H1 (cell line): ENCODE data around the gene FOXP2. TPM values are rescaled to one million over a fixed set of nuclear protein-coding genes. Genes with fewer than 3 reads are reported as not detected.

Source experiments
- CTCF ChIA-PET: fragments of 300-600 bp; sonication (Branson Sonifier 250); formaldehyde crosslinking; loops from one replicate; lab custom pipeline; 2021; ENCODE audit not compliant: partially characterized antibody; lab: Charles Lee
- POLR2A ChIA-PET: fragments of 300-600 bp; sonication (Branson Sonifier 250); formaldehyde crosslinking; loops from one replicate; lab custom pipeline; 2021; ENCODE audit warnings: inconsistent platforms; ENCODE audit not compliant: partially characterized antibody; lab: Charles Lee
- DNase-seq, 2 experiments: peaks; one replicate each; pipeline versions ENCODE4 v3.0.0 to v3.0.0-alpha.2; 2010 to 2022; ENCODE audit warnings: low spot score in 2 of 2, low read depth in 1 of 2, mixed read lengths in 1 of 2
- FAIRE-seq: peaks from 2 replicates; lab custom pipeline; 2011; peaks lifted over from hg19 to GRCh38; lab: Jason Lieb, UNC
- H2AFZ ChIP-seq: 2 replicates; pipeline ENCODE4 v1.8.1; 2012; ENCODE audit warnings: low read length, inconsistent platforms
- H2AK5ac ChIP-seq: 2 replicates; pipeline ENCODE4 v1.6.1; 2013; ENCODE audit warnings: low read depth, low read length
- H2BK120ac ChIP-seq: replicated peaks from 2 replicates; pipeline ENCODE3; 2013; ENCODE audit warnings: low read depth, low read length, inconsistent platforms
- H2BK12ac ChIP-seq: 2 replicates; pipeline ENCODE4 v1.6.1; 2013; ENCODE audit warnings: low read depth, low read length
- H2BK15ac ChIP-seq: 2 replicates; pipeline ENCODE4 v1.6.1; 2013; ENCODE audit warnings: low read length
- H2BK20ac ChIP-seq: 2 replicates; pipeline ENCODE4 v1.6.1; 2013; ENCODE audit warnings: low read length
- H2BK5ac ChIP-seq: 2 replicates; pipeline ENCODE4 v1.6.1; 2013; ENCODE audit warnings: low read depth, low read length
- H3K14ac ChIP-seq: 2 replicates; pipeline ENCODE4 v1.6.1; 2013; ENCODE audit warnings: inconsistent platforms; ENCODE audit not compliant: insufficient read length
- H3K18ac ChIP-seq: 2 replicates; pipeline ENCODE4 v1.6.1; 2013; ENCODE audit warnings: low read length; ENCODE audit errors: extremely low read depth
- H3K23ac ChIP-seq: 2 replicates; pipeline ENCODE4 v1.6.1; 2013; ENCODE audit warnings: inconsistent platforms; ENCODE audit not compliant: insufficient read length
- H3K23me2 ChIP-seq: 2 replicates; pipeline ENCODE4 v1.6.1; 2013; ENCODE audit warnings: low read depth, low read length
- H3K27ac ChIP-seq: 2 replicates; pipeline ENCODE4 v1.6.1; 2011; ENCODE audit warnings: low read depth, low read length, inconsistent platforms
- H3K27me3 ChIP-seq, 4 experiments: replicated peaks in 1 of 4; 1 replicate in 1 of 4; 2 replicates in 3 of 4; pipeline versions ENCODE4 v1.6.1 to v1.8.1; 2011 to 2013; ENCODE audit warnings: low read length in 3 of 4, mild to moderate bottlenecking in 3 of 4, inconsistent platforms in 2 of 4, mixed read lengths in 2 of 4, moderate library complexity in 1 of 4; ENCODE audit not compliant: control insufficient read depth in 3 of 4, insufficient read depth in 3 of 4; ENCODE audit errors: extremely low read depth in 1 of 4
- H3K36me3 ChIP-seq, 4 experiments: 2 replicates each; pipeline versions ENCODE4 v1.6.1 to v1.8.1; 2011 to 2013; ENCODE audit warnings: mild to moderate bottlenecking in 4 of 4, low read length in 3 of 4, moderate library complexity in 2 of 4, control low read depth in 1 of 4, inconsistent platforms in 1 of 4; ENCODE audit not compliant: insufficient read depth in 4 of 4, control insufficient read depth in 2 of 4
- H3K4ac ChIP-seq: replicated peaks from 2 replicates; pipeline ENCODE3; 2013; ENCODE audit warnings: low read length, low read depth, mixed read lengths, inconsistent platforms; ENCODE audit not compliant: insufficient read length
- H3K4me1 ChIP-seq, 4 experiments: replicated peaks in 1 of 4; 1 replicate in 1 of 4; 2 replicates in 3 of 4; pipeline versions ENCODE4 v1.6.1 to v1.8.1; 2011 to 2013; ENCODE audit warnings: low read length in 3 of 4, inconsistent platforms in 2 of 4, mixed read lengths in 1 of 4; ENCODE audit not compliant: insufficient read depth in 4 of 4, control insufficient read depth in 3 of 4
- H3K4me2 ChIP-seq, 2 experiments: 2 replicates each; pipeline versions ENCODE4 v1.6.1 to v1.8.1; 2011 to 2013; ENCODE audit warnings: low read depth in 2 of 2, low read length in 2 of 2, control low read depth in 1 of 2, inconsistent platforms in 1 of 2, mild to moderate bottlenecking in 1 of 2; ENCODE audit not compliant: insufficient read depth in 1 of 2
- H3K4me3 ChIP-seq, 4 experiments: fragments of 200-600, 300-600 bp in 1 of 4; sonication (generic), shearing (Covaris generic), sonication (Bioruptor Twin) in 1 of 4; 2 replicates each; pipeline versions ENCODE4 v1.5.1 to v1.8.1; 2011 to 2016; ENCODE audit warnings: low read length in 4 of 4, low read depth in 3 of 4, control low read depth in 2 of 4, inconsistent platforms in 2 of 4, mild to moderate bottlenecking in 2 of 4, mixed read lengths in 1 of 4, moderate library complexity in 1 of 4; ENCODE audit not compliant: insufficient read depth in 2 of 4; ENCODE audit errors: extremely low read depth in 1 of 4
- H3K56ac ChIP-seq: replicated peaks from 2 replicates; pipeline ENCODE3; 2013; ENCODE audit warnings: low read depth, mild to moderate bottlenecking, mixed read lengths, low read length, inconsistent platforms; ENCODE audit not compliant: insufficient read length
- H3K79me1 ChIP-seq: 2 replicates; pipeline ENCODE4 v1.6.1; 2013; ENCODE audit warnings: low read depth, low read length, control low read depth
- H3K79me2 ChIP-seq, 2 experiments: 2 replicates each; pipeline versions ENCODE4 v1.6.1 to v1.8.1; 2012 to 2013; ENCODE audit warnings: low read length in 2 of 2, mild to moderate bottlenecking in 2 of 2, inconsistent platforms in 1 of 2; ENCODE audit not compliant: insufficient read depth in 2 of 2, control insufficient read depth in 1 of 2
- H3K9ac ChIP-seq, 4 experiments: replicated peaks in 1 of 4; 1 replicate in 1 of 4; 2 replicates in 3 of 4; pipeline versions ENCODE4 v1.6.1 to v1.8.1; 2011 to 2013; ENCODE audit warnings: low read depth in 3 of 4, low read length in 3 of 4, control low read depth in 2 of 4, mild to moderate bottlenecking in 2 of 4, moderate library complexity in 2 of 4, inconsistent platforms in 1 of 4; ENCODE audit errors: extremely low read depth in 1 of 4
- H3K9me3 ChIP-seq, 2 experiments: 2 replicates each; pipeline versions ENCODE4 v1.6.1 to v1.8.1; 2012 to 2013; ENCODE audit warnings: mild to moderate bottlenecking in 2 of 2, moderate library complexity in 2 of 2, control low read depth in 1 of 2, inconsistent platforms in 1 of 2, low read depth in 1 of 2, low read length in 1 of 2, mixed read lengths in 1 of 2; ENCODE audit not compliant: insufficient read depth in 2 of 2
- H4K20me1 ChIP-seq, 2 experiments: replicated peaks in 1 of 2; 2 replicates each; pipeline versions ENCODE3 to v1.8.1; 2011 to 2013; ENCODE audit warnings: inconsistent platforms in 2 of 2, low read length in 2 of 2, mild to moderate bottlenecking in 1 of 2; ENCODE audit not compliant: insufficient read depth in 2 of 2, control insufficient read depth in 1 of 2
- H4K5ac ChIP-seq: 2 replicates; pipeline ENCODE4 v1.6.1; 2013; ENCODE audit warnings: low read length, low read depth, mixed read lengths, inconsistent platforms; ENCODE audit not compliant: insufficient read length
- H4K8ac ChIP-seq: 2 replicates; pipeline ENCODE4 v1.8.0; 2013; ENCODE audit warnings: mild to moderate bottlenecking, moderate library complexity, low read length, inconsistent platforms; ENCODE audit not compliant: insufficient read depth; ENCODE audit errors: extremely low read depth
- H4K91ac ChIP-seq: replicated peaks from 2 replicates; pipeline ENCODE3; 2013; ENCODE audit warnings: low read length, mixed read lengths, inconsistent platforms; ENCODE audit not compliant: insufficient read length
- CBX5 ChIP-seq: fragments of 300-800, 300-1000 bp; sonication (generic); IDR thresholded peaks from 2 replicates; pipeline ENCODE4 v1.7.1; 2016; ENCODE audit warnings: antibody characterized with exemption, low read length, low read depth
- CTBP2 ChIP-seq: IDR thresholded peaks from 2 replicates; pipeline ENCODE4 v1.7.0; 2011; ENCODE audit warnings: borderline replicate concordance, mild to moderate bottlenecking, moderate library complexity, mixed read lengths, low read length; ENCODE audit not compliant: insufficient read depth, insufficient read length
- EZH2 ChIP-seq: fragments of 200-600 bp; sonication (generic); IDR thresholded peaks from 2 replicates; pipeline ENCODE4 v1.7.1; 2012; ENCODE audit warnings: low read depth, mild to moderate bottlenecking, moderate library complexity, low read length, inconsistent platforms; ENCODE audit not compliant: severe bottlenecking
- GTF2F1 ChIP-seq: IDR thresholded peaks from 2 replicates; pipeline ENCODE4 v1.6.1; 2012; ENCODE audit warnings: low read depth, low read length, improper control_type of control experiment, borderline replicate concordance
- KDM5A ChIP-seq: fragments of 200-600 bp; IDR thresholded peaks from 2 replicates; pipeline ENCODE4 v1.7.1; 2012; ENCODE audit warnings: mild to moderate bottlenecking, low read length, inconsistent platforms, mixed read lengths
- NRF1 ChIP-seq: IDR thresholded peaks from 2 replicates; pipeline ENCODE4 v1.6.1; 2011; ENCODE audit warnings: mild to moderate bottlenecking, low read depth, low read length, improper control_type of control experiment
- SAP30 ChIP-seq: fragments of 300-600 bp; sonication (generic); IDR thresholded peaks from 2 replicates; pipeline ENCODE4 v1.7.1; 2012; ENCODE audit warnings: low read length, moderate library complexity, mild to moderate bottlenecking, inconsistent platforms; ENCODE audit not compliant: insufficient read depth, insufficient replicate concordance
- SIN3A ChIP-seq, 2 experiments: IDR thresholded peaks in 1 of 2; conservative IDR thresholded peaks in 1 of 2; 2 replicates each; pipeline ENCODE4 v1.6.1; 2011 to 2012; ENCODE audit warnings: low read length in 2 of 2, improper control_type of control experiment in 1 of 2, low read depth in 1 of 2, mild to moderate bottlenecking in 1 of 2
- SIX5 ChIP-seq: IDR thresholded peaks from 2 replicates; pipeline ENCODE4 v1.6.1; 2011; ENCODE audit warnings: mild to moderate bottlenecking, low read depth, low read length
- SRF ChIP-seq: IDR thresholded peaks from 2 replicates; pipeline ENCODE4 v1.6.1; 2011; ENCODE audit warnings: mild to moderate bottlenecking, low read depth, low read length, moderate library complexity
- ZNF274 ChIP-seq: IDR thresholded peaks from 2 replicates; pipeline ENCODE4 v1.7.0; 2012; ENCODE audit warnings: low read length, borderline replicate concordance; ENCODE audit errors: extremely low read depth
- WGBS, 2 experiments: shearing (Covaris generic) in 1 of 2; methylation state at CpG; one replicate each; pipeline versions ENCODE4 v1.1.6 to v1.1.7; 2013 to 2015; ENCODE audit warnings: low lambda C conversion rate in 2 of 2, mixed read lengths in 2 of 2, inconsistent platforms in 1 of 2, low coverage in 1 of 2, missing lambda C conversion rate in 1 of 2; ENCODE audit not compliant: insufficient replicate concordance in 2 of 2, insufficient coverage in 1 of 2, insufficient read length in 1 of 2; ENCODE audit errors: extremely low coverage in 1 of 2, missing lambda C conversion rate in 1 of 2; 5-methylcytosine and 5-hydroxymethylcytosine counted together
- polyA plus RNA-seq, 7 experiments: library from polyadenylated mRNA; depleted of rRNA in 3 of 7; stranded (reverse) in 5 of 7; unstranded in 2 of 7; fragments of >200 nt in 5 of 7; fragments of 200-250 nt in 2 of 7; gene quantifications; 1 replicate in 5 of 7; 2 replicates in 1 of 7; 4 replicates in 1 of 7; pipeline versions ENCODE4 v1.2.1 to v1.2.3, GENCODE V29; 2011 to 2013; ENCODE audit warnings: missing spikeins in 2 of 7, mixed read lengths in 2 of 7
- total RNA-seq: library from RNA; stranded (reverse); fragmentation: NEBNext Ultra II Directional; extraction: Animal tissue kit (Norgen Biotek cat#: 25700); gene quantifications from 2 replicates; pipeline ENCODE4 v1.2.1, GENCODE V29; 2021
- TF ChIP-seq, protein P1 (sequence below): IDR thresholded peaks from 2 replicates; pipeline ENCODE4 v1.6.1; 2011; ENCODE audit warnings: low read depth, mild to moderate bottlenecking, low read length; ENCODE audit not compliant: insufficient read depth

Gene FOXP2
- total and polyA plus RNA-seq, 2 of the 8 experiments (the other 6 are each of a cell fraction or from before 2014, with no cell fraction given), result 0.09 to 0.43 TPM

DNA sequence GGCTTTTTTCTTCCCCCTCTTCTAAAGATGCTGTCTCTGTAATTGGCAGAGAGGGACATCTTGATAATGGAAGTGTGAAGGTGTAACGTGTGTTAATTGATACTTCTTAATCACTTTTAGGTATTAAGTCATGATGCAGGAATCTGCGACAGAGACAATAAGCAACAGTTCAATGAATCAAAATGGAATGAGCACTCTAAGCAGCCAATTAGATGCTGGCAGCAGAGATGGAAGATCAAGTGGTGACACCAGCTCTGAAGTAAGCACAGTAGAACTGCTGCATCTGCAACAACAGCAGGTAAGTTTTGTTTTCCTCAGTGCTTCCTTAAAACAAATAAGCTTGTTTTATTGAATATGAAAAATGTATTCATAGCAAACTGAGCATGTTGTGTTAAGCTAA, 11.8 kb downstream of the FOXP2 start:
- FAIRE-seq (no peak), DNase-seq (no peak)
- no peaks in the 10 kb centered on the region for H4K20me1 ChIP-seq
- no peak overlapping the region for H3K4me2 ChIP-seq
- no peak overlapping the region for H3K23ac ChIP-seq
- no peak overlapping the region for H2AFZ ChIP-seq
- H2BK5ac ChIP-seq, result no peak overlapping the region
- H3K4me1 ChIP-seq, result no peaks in the 10 kb centered on the region
- no peaks in the 10 kb centered on the region for H3K23me2 ChIP-seq
- no peak overlapping the region for H2BK20ac ChIP-seq
- ChIA-PET CTCF (interaction anchor here (0.7 to 2.1 kb wide), 20 partner anchors 10 to 1424 kb away, joined by 3 to 10 read pairs (median 4); partner anchors contain the start of gene FOXP2), POLR2A (interaction anchor here (0.6 kb wide), 1 partner anchor 771 kb away, joined by 3 read pairs; no protein-coding TSS in a partner anchor)
- H3K18ac ChIP-seq, result no peak overlapping the region
- no peak overlapping the region for H2BK15ac ChIP-seq
- no peak overlapping the region for H3K27ac ChIP-seq
- H3K4ac ChIP-seq, result no peak overlapping the region
- no peak overlapping the region for H4K8ac ChIP-seq
- H3K56ac ChIP-seq, result no peak overlapping the region
- no peak overlapping the region for H2AK5ac ChIP-seq
- WGBS, 2 experiments, result 90% methylated on average over 2 of the region's 2 CpGs; no CpG with 5 or more reads in 1 of the 2 experiments
- no peaks in the 10 kb centered on the region for H3K36me3 ChIP-seq
- H3K27me3 ChIP-seq, result no peaks in the 10 kb centered on the region
- no peak overlapping the region for H2BK12ac ChIP-seq
- H3K9me3 ChIP-seq, result no peaks in the 10 kb centered on the region
- H3K14ac ChIP-seq, result no peak overlapping the region
- H3K79me1 ChIP-seq, result no peaks in the 10 kb centered on the region
- H3K9ac ChIP-seq, result no peak overlapping the region
- no peak overlapping the region for H3K4me3 ChIP-seq
- no peak overlapping the region for H4K5ac ChIP-seq
- no peaks in the 10 kb centered on the region for H3K79me2 ChIP-seq
- no peak overlapping the region for H2BK120ac ChIP-seq
- no peak overlapping the region for H4K91ac ChIP-seq
- no peak for TF ChIP-seq NRF1
- TF ChIP-seq ZNF274, result no peak
- no peak for TF ChIP-seq GTF2F1
- no peak for TF ChIP-seq SAP30
- no peak for TF ChIP-seq SRF
- no peak for TF ChIP-seq CTBP2
- TF ChIP-seq SIN3A (conservative IDR thresholded peaks at IDR 0.05 in 1 of 2, IDR thresholded peaks at IDR 0.05 in 1 of 2; ENCODE audit: low read depth in 1 of 2, low read length in 2 of 2), result no peak
- no peak for TF ChIP-seq EZH2
- no peak for TF ChIP-seq CBX5
- TF ChIP-seq KDM5A, result no peak
- no peak for TF ChIP-seq SIX5
- TF ChIP-seq, protein P1, sequence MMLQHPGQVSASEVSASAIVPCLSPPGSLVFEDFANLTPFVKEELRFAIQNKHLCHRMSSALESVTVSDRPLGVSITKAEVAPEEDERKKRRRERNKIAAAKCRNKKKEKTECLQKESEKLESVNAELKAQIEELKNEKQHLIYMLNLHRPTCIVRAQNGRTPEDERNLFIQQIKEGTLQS, result no peak
